Endodermal cell (in vitro differentiated cells): ENCODE results near the gene MYL10. TPM values are rescaled to one million over a fixed set of nuclear protein-coding genes. Genes with fewer than 3 reads are reported as not detected.

ENCODE experiments used
- DNase-seq: peaks from one replicate; pipeline ENCODE4 v3.0.0-alpha.2; 2017
- H3K27ac ChIP-seq: 2 replicates; pipeline ENCODE4 v1.5.1; 2013; ENCODE audit warnings: mild to moderate bottlenecking, low read depth, low read length, moderate library complexity
- H3K27me3 ChIP-seq: 2 replicates; pipeline ENCODE4 v1.6.1; 2013; ENCODE audit warnings: mild to moderate bottlenecking, low read length, moderate library complexity; ENCODE audit not compliant: insufficient read depth, control insufficient read depth, poor library complexity, severe bottlenecking
- H3K36me3 ChIP-seq: 2 replicates; pipeline ENCODE4 v1.7.0; 2013; ENCODE audit warnings: mild to moderate bottlenecking, low read length, moderate library complexity; ENCODE audit not compliant: control insufficient read depth, insufficient read depth
- H3K4me1 ChIP-seq: one replicate; pipeline ENCODE4 v1.7.0; 2013; ENCODE audit warnings: low read length; ENCODE audit not compliant: control insufficient read depth, insufficient read depth
- H3K4me3 ChIP-seq: 2 replicates; pipeline ENCODE4 v1.5.1; 2013; ENCODE audit warnings: mild to moderate bottlenecking, low read length, moderate library complexity
- H3K9ac ChIP-seq: 2 replicates; pipeline ENCODE4 v1.6.1; 2013; ENCODE audit warnings: mild to moderate bottlenecking, low read length, moderate library complexity; ENCODE audit not compliant: poor library complexity, severe bottlenecking; ENCODE audit errors: extremely low read depth
- H3K9me3 ChIP-seq: 2 replicates; pipeline ENCODE4 v1.6.1; 2013; ENCODE audit warnings: mild to moderate bottlenecking, low read length, moderate library complexity; ENCODE audit not compliant: control insufficient read depth
- H3K27ac Mint-ChIP-seq: 2 replicates; pipeline ENCODE4 v1.8.0; 2020; ENCODE audit warnings: mixed read lengths
- H3K27me3 Mint-ChIP-seq: 2 replicates; pipeline ENCODE4 v1.8.0; 2021; ENCODE audit warnings: mild to moderate bottlenecking, mixed read lengths; ENCODE audit not compliant: insufficient read depth
- H3K36me3 Mint-ChIP-seq: 2 replicates; pipeline ENCODE4 v1.8.0; 2020; ENCODE audit warnings: low read depth, mixed read lengths
- H3K4me1 Mint-ChIP-seq: 2 replicates; pipeline ENCODE4 v1.8.0; 2020; ENCODE audit warnings: mixed read lengths
- H3K4me3 Mint-ChIP-seq: 2 replicates; pipeline ENCODE4 v1.8.0; 2020; ENCODE audit warnings: mild to moderate bottlenecking, moderate library complexity, mixed read lengths
- H3K9me3 Mint-ChIP-seq: 2 replicates; pipeline ENCODE4 v1.8.0; 2020; ENCODE audit warnings: mild to moderate bottlenecking, mixed read lengths
- WGBS, 2 experiments: methylation state at CpG; one replicate each; pipeline versions ENCODE4 v1.1.5 to v1.1.7; 2013; ENCODE audit warnings: missing lambda C conversion rate in 2 of 2, mixed read lengths in 1 of 2; ENCODE audit not compliant: insufficient coverage in 1 of 2, insufficient read length in 1 of 2; 5-methylcytosine and 5-hydroxymethylcytosine counted together
- total RNA-seq, 2 donors: library from RNA; stranded (reverse); fragmentation: NEBNext Ultra II Directional in 1 of 2; extraction: Animal tissue kit (Norgen Biotek cat#: 25700) in 1 of 2; gene quantifications; 2 replicates in 1 of 2; 3 replicates in 1 of 2; pipeline ENCODE4 v1.2.1, GENCODE V29; 2021
- TF ChIP-seq, protein P1 (sequence below): fragments of 200-600 bp; sonication (generic); conservative IDR thresholded peaks from 2 replicates; pipeline ENCODE4 v1.5.0; 2021; ENCODE audit warnings: antibody characterized with exemption, mild to moderate bottlenecking

The MYL10 gene
- total RNA-seq, 2 donors from 2014 or later: not detected

DNA sequence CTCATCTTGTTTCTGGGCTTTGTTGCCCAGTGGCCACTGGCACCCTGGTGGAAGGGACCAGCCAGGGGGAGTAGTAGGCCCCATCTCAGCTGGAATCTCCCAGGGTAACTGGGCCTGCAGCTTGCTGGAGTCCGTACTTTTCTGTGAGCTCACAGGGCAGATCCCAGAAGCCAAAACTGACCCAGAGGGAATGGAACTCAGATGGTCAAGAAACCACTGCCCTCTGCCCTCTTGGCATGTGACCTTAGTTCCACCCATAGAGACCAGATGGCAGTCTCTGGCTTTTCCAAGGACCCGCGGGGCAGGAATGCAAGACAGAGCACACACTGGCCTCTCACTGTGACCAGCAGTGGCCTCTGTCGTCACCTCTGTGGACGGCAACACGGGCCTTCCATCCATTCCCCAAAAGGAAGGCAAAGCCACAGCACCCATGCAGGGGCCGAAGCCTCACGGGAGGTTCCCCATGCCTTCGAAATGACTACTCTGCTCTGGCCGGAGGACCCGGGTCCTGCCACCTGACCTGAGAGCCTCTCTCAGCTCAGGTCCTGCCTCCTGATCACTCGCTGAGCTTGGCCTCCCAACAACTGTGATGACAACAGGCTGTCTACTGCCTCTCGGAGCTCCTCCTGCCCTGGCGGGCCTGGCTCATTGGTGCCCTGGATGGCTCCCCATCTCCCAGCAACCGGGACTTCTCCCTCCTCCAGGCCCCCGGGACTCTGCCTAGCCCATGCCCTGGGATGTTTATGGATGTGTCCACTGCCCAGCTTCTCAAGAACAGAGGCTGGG is 29.9 kb downstream of the MYL10 start:
- H3K9me3 Mint-ChIP-seq: no peaks in the 10 kb centered on the region
- H3K27ac Mint-ChIP-seq: no peak overlapping the region
- no peak overlapping the region for H3K9ac ChIP-seq
- DNase-seq: no peak
- no peaks in the 10 kb centered on the region for H3K36me3 ChIP-seq
- H3K27me3 ChIP-seq: no peaks in the 10 kb centered on the region
- H3K36me3 Mint-ChIP-seq: no peaks in the 10 kb centered on the region
- H3K27me3 Mint-ChIP-seq: peaks cover 11% of the 10 kb centered on the region
- no peak overlapping the region for H3K27ac ChIP-seq
- 87 to 90% methylated on average over 12 to 16 of the region's 16 CpGs for WGBS, 2 experiments
- TF ChIP-seq, protein P1, sequence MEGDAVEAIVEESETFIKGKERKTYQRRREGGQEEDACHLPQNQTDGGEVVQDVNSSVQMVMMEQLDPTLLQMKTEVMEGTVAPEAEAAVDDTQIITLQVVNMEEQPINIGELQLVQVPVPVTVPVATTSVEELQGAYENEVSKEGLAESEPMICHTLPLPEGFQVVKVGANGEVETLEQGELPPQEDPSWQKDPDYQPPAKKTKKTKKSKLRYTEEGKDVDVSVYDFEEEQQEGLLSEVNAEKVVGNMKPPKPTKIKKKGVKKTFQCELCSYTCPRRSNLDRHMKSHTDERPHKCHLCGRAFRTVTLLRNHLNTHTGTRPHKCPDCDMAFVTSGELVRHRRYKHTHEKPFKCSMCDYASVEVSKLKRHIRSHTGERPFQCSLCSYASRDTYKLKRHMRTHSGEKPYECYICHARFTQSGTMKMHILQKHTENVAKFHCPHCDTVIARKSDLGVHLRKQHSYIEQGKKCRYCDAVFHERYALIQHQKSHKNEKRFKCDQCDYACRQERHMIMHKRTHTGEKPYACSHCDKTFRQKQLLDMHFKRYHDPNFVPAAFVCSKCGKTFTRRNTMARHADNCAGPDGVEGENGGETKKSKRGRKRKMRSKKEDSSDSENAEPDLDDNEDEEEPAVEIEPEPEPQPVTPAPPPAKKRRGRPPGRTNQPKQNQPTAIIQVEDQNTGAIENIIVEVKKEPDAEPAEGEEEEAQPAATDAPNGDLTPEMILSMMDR: no peak
- H3K9me3 ChIP-seq: no peaks in the 10 kb centered on the region
- peaks cover 3% of the 10 kb centered on the region for H3K4me1 Mint-ChIP-seq
- H3K4me3 ChIP-seq: no peak overlapping the region
- no peak overlapping the region for H3K4me3 Mint-ChIP-seq
- H3K4me1 ChIP-seq: no peaks in the 10 kb centered on the region

DNA sequence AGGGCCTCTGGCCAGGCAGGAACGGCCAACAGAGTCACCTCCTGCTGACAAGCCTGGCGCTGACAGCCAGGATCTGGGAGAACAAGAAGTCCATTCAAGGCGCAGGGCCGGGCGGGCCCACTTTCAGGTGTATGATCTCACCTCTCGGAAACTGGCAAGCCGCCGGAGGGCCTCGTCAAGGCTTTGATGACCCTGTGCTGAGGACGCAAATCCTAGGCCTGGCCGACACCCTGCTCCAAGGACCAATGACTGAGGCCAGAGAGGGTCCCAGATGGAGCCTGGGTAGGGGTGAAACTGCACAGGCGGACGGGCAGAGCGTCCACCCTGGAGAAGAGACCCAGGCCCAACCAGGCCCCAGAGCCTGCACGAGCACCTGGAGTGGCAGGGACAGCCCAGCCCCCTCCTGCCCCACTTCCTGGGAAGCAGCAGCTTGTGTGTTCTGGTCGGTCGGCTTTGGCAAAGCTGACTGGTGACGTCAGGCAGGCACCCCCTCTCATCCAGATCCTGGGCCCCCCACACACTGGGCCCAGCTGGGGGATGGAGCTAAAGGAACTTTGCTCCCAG is 30.6 kb downstream of the MYL10 start:
- no peak overlapping the region for H3K27ac ChIP-seq
- WGBS, 2 experiments: 88 to 90% methylated on average over 16 to 18 of the region's 18 CpGs
- TF ChIP-seq, protein P1: no peak
- peaks cover 11% of the 10 kb centered on the region for H3K27me3 Mint-ChIP-seq
- no peaks in the 10 kb centered on the region for H3K36me3 Mint-ChIP-seq
- no peak for DNase-seq
- H3K27me3 ChIP-seq: no peaks in the 10 kb centered on the region
- no peaks in the 10 kb centered on the region for H3K36me3 ChIP-seq
- H3K9me3 Mint-ChIP-seq: no peaks in the 10 kb centered on the region
- H3K4me3 ChIP-seq: no peak overlapping the region
- H3K4me3 Mint-ChIP-seq: no peak overlapping the region
- no peaks in the 10 kb centered on the region for H3K9me3 ChIP-seq
- peaks cover 3% of the 10 kb centered on the region for H3K4me1 Mint-ChIP-seq
- H3K9ac ChIP-seq: no peak overlapping the region
- no peak overlapping the region for H3K27ac Mint-ChIP-seq
- H3K4me1 ChIP-seq: no peaks in the 10 kb centered on the region

DNA sequence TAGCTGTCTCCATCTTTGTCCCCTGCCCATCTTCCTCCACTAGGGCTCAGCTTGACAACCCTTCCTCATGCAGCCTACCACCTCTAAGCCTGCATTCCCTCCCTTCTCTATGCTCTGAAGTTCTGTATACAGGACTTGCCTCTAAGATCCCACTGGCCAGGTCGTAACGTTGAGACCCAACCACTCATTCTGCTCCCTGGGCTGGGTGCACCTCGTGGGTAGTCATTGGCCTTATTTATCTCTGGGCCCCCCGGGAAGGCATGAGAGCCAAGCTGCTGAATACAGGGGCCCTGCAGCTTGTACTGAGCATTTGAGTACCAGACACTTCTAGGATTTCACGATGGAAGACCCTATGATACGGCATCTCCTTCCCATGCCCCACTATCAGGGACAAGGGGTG is 31.2 kb downstream of the MYL10 start:
- no peak for DNase-seq
- Histone ChIP-seq H3K4me1 (no peaks in the 10 kb centered on the region), H3K4me3 (no peak overlapping the region), H3K27ac (no peak overlapping the region), H3K27me3 (no peaks in the 10 kb centered on the region), H3K36me3 (no peaks in the 10 kb centered on the region), H3K9ac (no peak overlapping the region), H3K9me3 (no peaks in the 10 kb centered on the region)
- no peak overlapping the region for H3K4me3 Mint-ChIP-seq
- TF ChIP-seq, protein P1: no peak
- 88 to 92% methylated on average over 6 of the region's 6 CpGs for WGBS, 2 experiments
- no peaks in the 10 kb centered on the region for H3K9me3 Mint-ChIP-seq
- no peaks in the 10 kb centered on the region for H3K36me3 Mint-ChIP-seq
- H3K27ac Mint-ChIP-seq: no peak overlapping the region
- peaks cover 11% of the 10 kb centered on the region for H3K27me3 Mint-ChIP-seq
- peaks cover 2% of the 10 kb centered on the region for H3K4me1 Mint-ChIP-seq
